K562 (cell line): ENCODE measurements around the gene CAGE1. TPM values are rescaled to one million over a fixed set of nuclear protein-coding genes. Genes with fewer than 3 reads are reported as not detected.

ENCODE experiments used
- ATAC-seq: fragments of 200-7000 bp; cut with Tn5 transposase; 3 replicates; pipeline ENCODE4 v1.9.1; 2020; ENCODE audit warnings: moderate library complexity
- BruUV-seq: library from RNA; stranded (reverse); fragments of 400-500 nt; replicated peaks from 2 replicates; lab custom pipeline; 2021; lab: Mats Ljungman, UMichigan
- CTCF ChIA-PET: fragments of 300-600 bp; formaldehyde crosslinking; extraction: SDS; loops from one replicate; lab custom pipeline; 2021; ENCODE audit warnings: low intra/inter-chr PET ratio; lab: Yijun Ruan, JAX
- POLR2A ChIA-PET: fragments of 300-600, 350-650 bp; sonication (Branson Sonifier 250); formaldehyde crosslinking; extraction: SDS; loops from one replicate; lab custom pipeline; 2021; ENCODE audit warnings: antibody characterized with exemption, inconsistent platforms; lab: Yijun Ruan, JAX
- DNase-seq, 4 experiments: peaks; one replicate each; pipeline versions ENCODE4 v3.0.0 to v3.0.0-alpha.2; 2011 to 2018; ENCODE audit warnings: low spot score in 3 of 4, mixed read lengths in 3 of 4; ENCODE audit errors: extremely low read depth in 1 of 4
- FAIRE-seq: peaks from 2 replicates; lab custom pipeline; 2011; peaks lifted over from hg19 to GRCh38; lab: Jason Lieb, UNC
- H2AFZ ChIP-seq: 2 replicates; pipeline ENCODE4 v1.6.0; 2011; ENCODE audit warnings: low read depth, low read length, control low read depth, inconsistent platforms
- H3K27ac ChIP-seq: fragments of 200-600 bp; 3 replicates; pipeline ENCODE4 v1.8.0; 2011; ENCODE audit warnings: low read depth, mild to moderate bottlenecking, control low read depth, inconsistent platforms, low read length, moderate library complexity, mixed read lengths; ENCODE audit errors: extremely low read depth
- H3K27me3 ChIP-seq, 2 experiments: fragments of 300-600 bp in 1 of 2; 2 replicates in 1 of 2; 3 replicates in 1 of 2; pipeline versions ENCODE4 v1.6.0 to v1.8.0; 2011; ENCODE audit warnings: inconsistent platforms in 2 of 2, low read length in 2 of 2, mild to moderate bottlenecking in 1 of 2, mixed read lengths in 1 of 2, moderate library complexity in 1 of 2; ENCODE audit not compliant: control insufficient read depth in 2 of 2, insufficient read depth in 2 of 2
- H3K36me3 ChIP-seq: fragments of 300-600 bp; 3 replicates; pipeline ENCODE4 v1.8.0; 2011; ENCODE audit warnings: mild to moderate bottlenecking, low read length, inconsistent platforms; ENCODE audit not compliant: control insufficient read depth, insufficient read depth
- H3K4me1 ChIP-seq, 2 experiments: fragments of 200-600 bp in 1 of 2; replicated peaks in 1 of 2; 2 replicates in 1 of 2; 3 replicates in 1 of 2; pipeline versions ENCODE4 v1.5.1 to v1.8.0; 2011; ENCODE audit warnings: inconsistent platforms in 2 of 2, low read length in 2 of 2, mild to moderate bottlenecking in 1 of 2, mixed read lengths in 1 of 2, moderate library complexity in 1 of 2; ENCODE audit not compliant: control insufficient read depth in 2 of 2, insufficient read depth in 2 of 2
- H3K4me2 ChIP-seq: 2 replicates; pipeline ENCODE4 v1.6.1; 2011; ENCODE audit warnings: low read length, control low read depth, inconsistent platforms, mixed read lengths; ENCODE audit not compliant: insufficient read depth
- H3K4me3 ChIP-seq: fragments of 200-600 bp; sonication (generic), shearing (Covaris generic); 2 replicates; pipeline ENCODE4 v1.5.1; 2016; ENCODE audit warnings: control low read depth, inconsistent platforms
- H3K79me2 ChIP-seq: fragments of 200-600 bp; 3 replicates; pipeline ENCODE4 v1.8.0; 2011; ENCODE audit warnings: low read length, inconsistent platforms; ENCODE audit not compliant: control insufficient read depth, insufficient read depth
- H3K9ac ChIP-seq, 2 experiments: 2 replicates each; pipeline versions ENCODE4 v1.6.0 to v1.6.1; 2011; ENCODE audit warnings: low read depth in 2 of 2, low read length in 2 of 2, control low read depth in 1 of 2, inconsistent platforms in 1 of 2, mild to moderate bottlenecking in 1 of 2, mixed read lengths in 1 of 2; ENCODE audit not compliant: insufficient read depth in 1 of 2
- H3K9me1 ChIP-seq: one replicate; pipeline ENCODE4 v1.6.0; 2011; ENCODE audit warnings: inconsistent platforms, mild to moderate bottlenecking, low read length, moderate library complexity; ENCODE audit not compliant: control insufficient read depth, insufficient read depth
- H3K9me3 ChIP-seq: replicated peaks from 2 replicates; pipeline ENCODE4 v1.5.1; 2011; ENCODE audit warnings: low read depth, low read length, inconsistent platforms; ENCODE audit not compliant: control insufficient read depth, insufficient read depth
- H4K20me1 ChIP-seq: replicated peaks from 2 replicates; pipeline ENCODE4 v1.6.1; 2011; ENCODE audit warnings: low read length, inconsistent platforms, mixed read lengths; ENCODE audit not compliant: control insufficient read depth, insufficient read depth
- EGR1 ChIP-seq: fragments of 450-650 bp; conservative IDR thresholded peaks from 2 replicates; pipeline ENCODE4 v1.6.1; 2017; ENCODE audit warnings: mild to moderate bottlenecking
- HCFC1 ChIP-seq: IDR thresholded peaks from 2 replicates; pipeline ENCODE4 v1.6.1; 2012; ENCODE audit warnings: low read depth, low read length, improper control_type of control experiment
- RAD51 ChIP-seq: fragments of 450-650 bp; IDR thresholded peaks from 2 replicates; pipeline ENCODE4 v1.7.1; 2016; ENCODE audit warnings: low read depth, mild to moderate bottlenecking, borderline replicate concordance
- SRSF9 ChIP-seq: fragments of 200-400 bp; formaldehyde crosslinking; IDR thresholded peaks from 2 replicates; pipeline ENCODE4 v1.6.1; 2017; ENCODE audit warnings: low read depth, low read length, borderline replicate concordance
- STAG1 ChIP-seq: sonication (generic); formaldehyde crosslinking; IDR thresholded peaks from 2 replicates; pipeline ENCODE4 v1.5.0; 2020; ENCODE audit warnings: missing genetic modification reagents, borderline replicate concordance
- TCF7L2 ChIP-seq: fragments of 150-350 bp; IDR thresholded peaks from 2 replicates; pipeline ENCODE4 v1.6.1; 2016; ENCODE audit warnings: low read depth, mild to moderate bottlenecking, low read length, moderate library complexity
- ZNF165 ChIP-seq: fragments of 250-450 bp; sonication (Bioruptor Pico); IDR thresholded peaks from 2 replicates; pipeline ENCODE4 v1.4.0; 2020; ENCODE audit warnings: borderline replicate concordance
- ZNF175 ChIP-seq: fragments of 200-800 bp; sonication (Bioruptor generic); IDR thresholded peaks from 2 replicates; pipeline ENCODE4 v1.6.1; 2016; ENCODE audit warnings: low read depth, mild to moderate bottlenecking, missing genetic modification characterization, missing compliant biosample characterization
- WGBS: fragments of 100-300 bp; shearing (Covaris generic); methylation state at CpG from one replicate; pipeline ENCODE4 v1.1.6; 2016; ENCODE audit warnings: low coverage, mixed read lengths; ENCODE audit not compliant: insufficient coverage; ENCODE audit errors: missing lambda C conversion rate; 5-methylcytosine and 5-hydroxymethylcytosine counted together
- in situ Hi-C: fragments of 300-500 bp; cut with MboI; formaldehyde crosslinking; loops from 4 replicates; pipeline ENCODE4 v1.15.0; 2018; ENCODE audit warnings: inconsistent platforms, mixed read lengths
- intact Hi-C: fragments of 100-400 bp; cut with micrococcal nuclease; formaldehyde crosslinking; loops from 2 replicates; pipeline ENCODE4 v1.14.2; 2022
- polyA plus RNA-seq, 8 experiments: library from polyadenylated mRNA; depleted of rRNA in 4 of 8; stranded (reverse) in 5 of 8; unstranded in 3 of 8; fragments of >200 nt; fragmentation: Nextera tagmentation in 2 of 8; fragmentation: Illumina TruSeq in 1 of 8; extraction: Ambion mirVana in 2 of 8; extraction: Trizol in 1 of 8; gene quantifications; 2 replicates each; pipeline versions ENCODE4 v1.2.1 to v1.2.3, GENCODE V29; 2011 to 2014; ENCODE audit warnings: inconsistent platforms in 1 of 8, missing spikeins in 1 of 8
- total RNA-seq, 7 experiments: library from RNA; depleted of rRNA in 6 of 7; stranded (reverse); fragments of >200 nt in 6 of 7; fragmentation: Illumina TruSeq in 2 of 7; extraction: Trizol in 2 of 7; gene quantifications; 2 replicates each; pipeline versions ENCODE4 v1.2.1 to v1.2.3, GENCODE V29; 2011 to 2021; ENCODE audit warnings: low replicate concordance in 1 of 7

Gene CAGE1
- total and polyA plus RNA-seq, 9 of the 15 experiments (the other 6 are each of a cell fraction or from before 2014, with no cell fraction given) = 0.13 to 0.33 (median 0.18) TPM; not detected in 4

DNA sequence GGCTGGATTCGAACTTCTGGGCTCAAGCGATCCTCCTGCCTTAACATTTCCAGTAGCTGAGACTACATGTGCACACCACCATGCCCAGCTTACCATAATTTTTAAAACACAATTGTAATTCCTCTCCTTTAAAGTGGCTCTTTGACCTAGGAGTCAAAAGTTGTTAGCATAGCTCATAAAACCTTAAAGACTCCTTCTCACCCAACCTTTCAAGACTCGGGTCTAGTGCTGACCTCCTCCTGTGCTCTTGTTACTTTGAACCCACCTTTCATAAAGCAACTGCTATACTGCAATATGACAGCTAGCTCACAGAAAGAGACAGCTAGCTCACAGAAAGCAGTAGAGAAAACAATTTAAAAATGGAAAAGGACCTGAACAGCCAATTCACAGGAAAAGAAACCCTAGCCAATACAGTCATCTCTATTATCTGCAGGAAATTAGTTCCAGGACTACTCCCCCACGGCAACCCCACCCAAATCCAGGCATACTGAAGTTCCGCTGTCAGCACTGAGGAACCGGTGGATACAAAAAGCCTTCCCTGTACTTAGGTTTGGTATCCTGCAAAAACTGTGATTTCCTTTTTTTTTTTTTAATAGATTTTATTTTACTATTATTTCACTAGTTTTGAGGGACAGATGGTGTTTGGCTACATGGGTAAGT is 96.8 kb downstream of the CAGE1 start:
- no peak overlapping the region for H3K9ac ChIP-seq
- CTCF ChIA-PET = no interaction called here
- H3K27me3 ChIP-seq = no peaks in the 10 kb centered on the region
- intact Hi-C loops = no loop called here
- H3K27ac ChIP-seq = no peak overlapping the region
- POLR2A ChIA-PET = interaction anchor here (1.1 to 2.0 kb wide), 6 partner anchors 9 to 20 kb away, joined by 4 to 14 read pairs (median 6); partner anchors contain the start of gene SSR1
- H2AFZ ChIP-seq = no peak overlapping the region
- no peak overlapping the region for H3K4me2 ChIP-seq
- FAIRE-seq (no peak), ATAC-seq (no peak), DNase-seq (no peak)
- 80% methylated on average over 6 of the region's 6 CpGs for WGBS
- no peaks in the 10 kb centered on the region for H4K20me1 ChIP-seq
- H3K4me1 ChIP-seq = no peaks in the 10 kb centered on the region
- in situ Hi-C loops = no loop called here
- H3K9me3 ChIP-seq = no peaks in the 10 kb centered on the region
- H3K36me3 ChIP-seq = peaks cover 94% of the 10 kb centered on the region
- H3K79me2 ChIP-seq = no peaks in the 10 kb centered on the region
- TF ChIP-seq EGR1 (no peak), TCF7L2 (no peak), SRSF9 (no peak), ZNF175 (no peak), HCFC1 (no peak), STAG1 (CRISPR knock-in tag) (no peak), ZNF165 (CRISPR knock-in tag) (no peak), RAD51 (no peak)
- BruUV-seq = no TSS peak
- H3K9me1 ChIP-seq = no peaks in the 10 kb centered on the region
- no peak overlapping the region for H3K4me3 ChIP-seq
